Activated naive CD4-positive, alpha-beta T cell treated with anti-CD3 and anti-CD28 coated beads, Interleukin-2, amount 50 U/mL, for 16 hours (primary cell): ENCODE measurements around the gene OBSL1.

Experiments
- DNase-seq: peaks from one replicate; pipeline ENCODE4 v3.0.0-alpha.2; 2020

OBSL1 gene

GRCh38 chr2:219565130-219566080 is 5.9 kb downstream of the OBSL1 start:
- DNase-seq = no peak

- no peak for DNase-seq
These were observed 7.9 kb downstream of the OBSL1 start for GRCh38 chr2:219563271-219563928.

DNA sequence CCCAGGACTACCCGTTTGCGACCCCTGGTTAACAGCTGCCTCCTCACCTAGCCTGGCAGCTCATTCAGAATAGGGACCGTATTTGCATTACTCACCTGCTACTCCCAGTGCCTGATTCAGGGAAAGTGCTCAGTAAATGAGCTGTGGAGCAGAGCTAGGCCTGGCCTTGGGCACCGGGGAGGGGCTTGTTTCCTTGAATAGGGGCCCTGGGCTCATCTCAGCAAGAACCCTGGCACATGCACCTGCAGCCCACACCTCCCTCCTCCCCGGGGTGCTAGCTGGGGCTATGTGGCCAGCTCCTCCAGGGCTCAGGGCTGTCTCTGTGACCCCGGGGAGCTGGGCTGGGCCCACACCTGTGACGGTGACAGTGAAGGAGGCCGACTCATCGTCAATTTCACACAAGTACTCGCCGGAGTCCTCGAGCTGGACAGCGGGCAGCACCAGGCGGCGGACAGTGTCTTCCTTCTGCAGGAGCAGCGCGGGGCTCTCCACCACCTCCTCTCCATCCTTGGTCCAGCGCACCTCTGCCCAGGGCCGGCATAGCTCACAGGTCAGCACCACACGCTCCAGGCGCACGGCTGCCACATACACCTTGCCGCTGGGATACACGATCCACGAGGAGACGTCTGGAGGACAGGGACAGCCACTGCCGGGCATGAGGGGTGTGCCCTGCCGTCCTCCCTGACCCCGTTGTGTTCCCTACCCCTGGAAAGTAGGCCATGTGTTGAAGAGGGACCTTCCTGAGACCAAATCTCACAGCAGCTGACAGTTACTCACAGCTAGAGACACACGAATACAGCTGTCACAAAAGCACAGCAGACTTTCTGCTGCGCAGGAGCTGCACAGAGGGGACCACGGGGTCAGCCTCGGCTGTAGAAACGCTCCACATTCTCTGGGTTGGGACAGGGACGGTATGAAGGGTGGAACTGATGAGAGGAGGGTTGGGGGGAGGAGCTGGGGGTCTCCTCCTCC is 9.0 kb downstream of the OBSL1 start:
- DNase-seq = no peak

- no peak for DNase-seq
These were observed 9.9 kb downstream of the OBSL1 start for GRCh38 chr2:219561179-219562048.

- no peak for DNase-seq
These were observed 10.5 kb downstream of the OBSL1 start for GRCh38 chr2:219560893-219561178.

DNA sequence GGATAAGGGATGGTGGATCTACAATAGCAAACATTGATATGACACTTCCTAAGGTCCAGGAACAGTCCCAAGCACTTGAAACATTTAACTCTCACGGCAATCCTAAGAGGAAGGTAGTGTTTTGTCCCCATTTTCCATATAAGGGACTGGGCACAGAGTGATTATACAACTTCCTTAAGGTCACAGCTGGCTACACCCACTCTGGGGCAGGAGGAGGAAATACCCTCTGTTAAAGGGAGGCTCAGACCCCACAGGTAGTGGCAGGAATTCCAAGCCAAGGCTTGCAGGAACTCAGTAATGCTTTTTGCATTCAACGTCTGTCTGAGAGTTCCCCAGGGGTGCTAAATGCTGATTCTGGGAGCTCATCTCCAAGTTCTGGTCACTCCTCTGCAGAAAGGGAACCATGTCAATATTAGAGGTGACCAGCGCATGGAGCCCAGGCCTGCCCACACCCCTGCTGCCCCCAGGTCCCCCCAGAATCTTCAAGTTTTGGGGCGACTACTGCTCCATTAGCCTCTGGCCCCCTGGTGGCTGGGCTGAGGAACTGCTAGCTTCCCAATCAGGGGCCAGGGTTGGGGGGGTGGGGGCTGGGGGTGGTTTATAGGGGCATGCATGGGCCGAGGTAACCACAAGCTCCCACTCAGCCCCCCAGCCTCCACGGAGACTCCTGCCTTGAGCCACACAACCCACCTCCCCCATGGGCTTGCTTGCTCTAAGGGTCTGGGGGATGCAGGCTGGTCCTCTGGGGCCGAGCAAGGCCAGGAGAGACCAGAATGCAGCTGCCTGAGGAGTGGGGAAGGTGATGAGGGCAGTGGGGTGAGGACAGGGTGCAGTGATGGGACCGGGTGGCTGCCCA is 11.1 kb downstream of the OBSL1 start:
- DNase-seq = no peak

GRCh38 chr2:219559156-219559915 is 12.0 kb downstream of the OBSL1 start:
- DNase-seq = no peak

DNA sequence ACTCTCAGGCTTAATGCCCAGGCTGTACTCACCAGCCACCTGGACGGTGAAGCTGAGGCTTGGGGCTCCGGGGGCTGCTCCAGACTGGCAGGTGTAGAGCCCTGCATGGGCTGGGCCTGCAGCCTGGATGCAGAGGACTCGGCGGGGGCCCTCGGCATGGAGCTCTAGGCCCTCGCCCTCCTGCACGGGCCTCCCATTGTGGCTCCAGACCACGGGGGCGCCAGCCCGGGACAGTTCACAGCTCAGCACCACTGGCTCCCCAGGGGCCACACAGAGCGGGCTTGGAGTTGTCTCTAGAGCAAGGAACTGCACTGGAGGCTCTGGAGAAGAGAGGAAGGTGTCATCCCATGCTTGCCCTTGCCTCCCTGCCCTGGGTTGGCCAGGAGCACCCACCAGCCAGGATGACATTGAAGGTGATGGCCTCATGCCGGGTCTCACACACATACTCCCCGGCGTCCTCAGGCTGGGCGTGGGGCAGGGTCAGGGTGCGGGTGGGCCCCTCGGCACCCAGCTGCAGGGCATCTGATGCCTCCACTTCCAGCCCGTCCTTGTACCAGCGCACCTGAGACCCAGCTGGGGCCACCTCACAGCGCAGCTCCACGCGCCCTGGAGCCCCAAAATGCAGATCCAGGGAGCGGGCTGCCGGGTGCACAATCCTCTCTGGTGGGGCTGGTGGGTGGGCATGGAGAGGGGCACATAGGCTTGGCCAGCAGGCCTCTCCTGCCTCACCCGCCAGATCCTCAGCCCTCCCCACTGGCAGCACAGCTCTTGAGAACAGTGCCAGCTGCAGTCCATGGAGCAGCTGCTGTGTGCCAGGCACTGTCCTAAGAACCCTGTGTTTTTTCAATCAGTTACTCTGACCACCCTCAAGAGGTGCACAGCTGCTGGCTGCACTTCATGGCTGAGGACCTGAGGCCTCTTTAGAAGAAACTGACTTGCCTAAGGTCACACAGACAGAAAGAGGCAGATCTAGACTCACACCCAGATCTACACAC is 13.3 kb downstream of the OBSL1 start:
- DNase-seq = no peak

DNA sequence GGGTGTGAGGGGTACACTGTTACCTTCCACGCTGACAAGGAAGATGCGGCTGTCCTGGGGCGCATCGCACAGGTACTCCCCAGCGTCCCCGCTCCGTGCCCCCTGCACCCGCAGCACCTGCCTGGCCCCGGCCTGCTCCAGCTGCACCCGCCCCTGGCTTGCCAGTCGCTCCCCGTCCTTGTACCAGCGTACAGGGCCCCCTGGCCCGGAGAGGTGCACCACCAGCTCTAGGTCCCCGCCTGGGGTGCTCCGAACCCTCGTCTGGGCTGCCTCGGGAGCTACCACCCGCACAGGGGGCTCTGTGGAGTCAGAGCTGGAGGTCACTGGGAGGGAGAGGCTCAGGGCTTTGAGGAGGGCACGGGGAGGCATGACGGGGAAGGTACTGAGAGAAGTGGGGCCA is 14.0 kb downstream of the OBSL1 start:
- DNase-seq = no peak

GRCh38 chr2:219556413-219556812 is 14.9 kb downstream of the OBSL1 start:
- DNase-seq = no peak

DNA sequence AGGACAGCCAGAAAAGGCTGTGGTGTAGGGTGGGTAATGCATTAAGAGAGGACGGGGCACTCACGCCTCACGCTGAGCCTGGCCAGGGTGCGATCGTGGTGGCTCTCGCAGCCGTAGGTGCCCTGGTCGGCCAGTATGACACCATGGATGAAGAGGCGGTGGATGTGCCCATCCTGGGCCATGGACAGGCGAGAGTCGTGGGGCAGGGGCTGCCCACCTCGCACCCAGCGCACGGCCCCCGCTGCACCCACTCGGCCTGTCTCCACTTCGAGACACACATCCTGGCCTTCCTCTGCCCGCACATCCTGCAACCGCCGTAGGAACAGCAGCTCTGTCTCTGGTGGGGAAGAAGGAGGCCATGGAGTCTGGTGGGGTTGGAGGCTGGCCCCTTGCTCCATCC is 15.4 kb downstream of the OBSL1 start:
- DNase-seq = no peak

GRCh38 chr2:219554350-219554749 is 17.0 kb downstream of the OBSL1 start:
- DNase-seq = no peak

DNA sequence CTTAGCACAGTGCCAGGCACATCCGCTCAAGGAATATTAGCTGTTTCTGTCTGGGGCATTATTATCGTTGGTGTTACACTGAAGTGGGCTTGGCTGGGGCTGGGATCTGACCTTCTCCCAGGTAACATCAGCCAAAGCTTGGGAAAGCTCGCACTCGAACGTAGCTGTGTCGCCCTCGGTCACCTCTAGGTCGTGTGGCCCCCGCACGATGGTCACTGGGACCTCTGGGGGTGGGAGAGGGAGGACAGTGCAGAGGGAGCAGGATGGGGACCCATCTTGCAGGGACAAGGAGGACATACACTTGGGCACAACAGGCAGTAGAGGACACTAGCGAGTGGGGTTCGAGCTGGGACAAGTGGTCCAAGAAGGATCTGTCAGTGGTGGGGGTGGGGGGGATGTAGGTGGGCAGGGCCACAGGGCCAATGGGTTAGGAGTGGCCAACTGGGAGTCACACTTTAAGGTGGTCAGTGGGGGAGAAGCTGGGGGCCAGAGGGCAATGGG is 17.8 kb downstream of the OBSL1 start:
- no peak for DNase-seq

- DNase-seq = no peak
These were observed 18.2 kb downstream of the OBSL1 start for GRCh38 chr2:219553168-219553417.

GRCh38 chr2:219552382-219553167 is 18.8 kb downstream of the OBSL1 start:
- peak; percentile 82 for DNase-seq

DNA sequence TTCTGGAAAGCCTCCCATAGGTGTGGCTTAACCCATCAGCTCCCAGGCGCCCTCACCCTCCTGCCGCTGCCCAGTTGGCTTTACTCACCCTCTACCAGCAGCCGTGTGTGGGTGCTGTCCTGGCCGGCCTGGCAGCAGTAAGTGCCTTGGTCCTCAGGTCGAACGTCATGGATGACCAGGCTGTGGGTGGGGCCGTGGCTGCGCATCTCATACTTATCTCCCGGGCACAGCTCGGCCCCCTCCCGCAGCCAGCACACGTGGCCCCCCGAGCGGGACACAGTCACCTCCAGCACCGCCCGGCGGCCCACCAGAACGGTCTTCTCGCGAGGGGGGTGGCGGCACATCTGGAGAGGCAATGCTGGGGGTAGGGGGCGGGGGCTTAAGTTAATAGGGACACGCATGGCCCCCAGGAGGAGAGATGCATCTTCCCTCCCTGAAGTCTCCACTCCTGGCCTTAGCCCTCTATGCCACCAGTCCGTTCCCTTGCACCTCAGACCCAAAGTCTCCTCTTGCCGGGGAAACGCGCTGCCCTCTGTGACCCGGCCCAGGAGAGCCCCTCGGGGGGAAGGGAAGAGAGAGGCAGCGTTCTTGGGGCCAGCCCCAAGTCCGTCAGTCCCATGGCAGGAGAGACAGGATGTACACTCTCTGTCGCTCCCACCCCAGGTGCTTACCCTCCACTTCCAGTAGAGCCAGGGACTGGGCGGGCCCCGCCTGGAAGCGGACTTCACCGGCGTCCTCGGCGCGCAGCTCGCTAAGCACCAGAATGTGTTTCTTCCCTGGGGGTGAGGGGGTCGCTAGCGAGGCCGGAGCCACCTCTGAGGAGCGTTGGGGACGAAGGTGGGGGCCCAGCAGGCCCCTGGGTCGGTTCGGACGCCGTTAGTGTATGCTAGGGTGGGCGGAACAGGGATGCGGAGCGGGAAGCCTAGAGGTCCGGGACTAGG is 19.6 kb downstream of the OBSL1 start:
- DNase-seq = no peak

GRCh38 chr2:219549619-219550018 is 21.7 kb downstream of the OBSL1 start:
- no peak for DNase-seq
